Muscle layer of colon (tissue), 2 donors: Measurements from ENCODE around the gene CCDC81.
"Not testable (repeated sequence)": the region's sequence is repeated elsewhere in the genome, so short reads cannot be mapped to it uniquely, and the experiment has no call there.

Source experiments
- H3K27ac ChIP-seq: one replicate; pipeline ENCODE4 v1.7.0; 2013; ENCODE audit warnings: low read depth, mild to moderate bottlenecking, low read length, moderate library complexity
- H3K27me3 ChIP-seq, 2 donors: one replicate each; pipeline ENCODE4 v1.7.0; 2013; ENCODE audit warnings: low read length in 2 of 2, mild to moderate bottlenecking in 2 of 2; ENCODE audit not compliant: insufficient read depth in 2 of 2, control insufficient read depth in 1 of 2
- H3K36me3 ChIP-seq: one replicate; pipeline ENCODE4 v1.7.0; 2013; ENCODE audit warnings: mild to moderate bottlenecking, low read length; ENCODE audit not compliant: insufficient read depth
- H3K4me1 ChIP-seq: one replicate; pipeline ENCODE4 v1.7.0; 2013; ENCODE audit warnings: mild to moderate bottlenecking, low read length; ENCODE audit not compliant: insufficient read depth
- H3K4me3 ChIP-seq, 2 donors: one replicate each; pipeline ENCODE4 v1.7.0; 2013; ENCODE audit warnings: low read length in 2 of 2, low read depth in 1 of 2, mild to moderate bottlenecking in 1 of 2, moderate library complexity in 1 of 2
- H3K9ac ChIP-seq: one replicate; pipeline ENCODE4 v1.7.0; 2013; ENCODE audit warnings: low read length
- H3K9me3 ChIP-seq: one replicate; pipeline ENCODE4 v1.7.0; 2013; ENCODE audit warnings: mild to moderate bottlenecking, low read length
- donor health status: abdominal sarcoma.
- donor health status: Adenocarcinoma of cecum.

Gene CCDC81

GRCh38 chr11:86390487-86390886 lies 15.8 kb downstream of the CCDC81 start:
- no peak overlapping the region for H3K27ac ChIP-seq
- no peaks in the 10 kb centered on the region for H3K27me3 ChIP-seq
- H3K4me1 ChIP-seq: peaks cover 8% of the 10 kb centered on the region
- H3K4me3 ChIP-seq: no peak overlapping the region
- H3K9ac ChIP-seq: no peak overlapping the region
- H3K36me3 ChIP-seq: no peaks in the 10 kb centered on the region
- H3K9me3 ChIP-seq: no peaks in the 10 kb centered on the region

- no peak overlapping the region for H3K4me3 ChIP-seq
- H3K27ac ChIP-seq: no peak overlapping the region
- H3K4me1 ChIP-seq: peaks cover 8% of the 10 kb centered on the region
- no peak overlapping the region for H3K9ac ChIP-seq
- no peaks in the 10 kb centered on the region for H3K36me3 ChIP-seq
- no peaks in the 10 kb centered on the region for H3K27me3 ChIP-seq
- no peaks in the 10 kb centered on the region for H3K9me3 ChIP-seq
Measured at GRCh38 chr11:86395061-86395551, 20.4 kb downstream of the CCDC81 start.

GRCh38 chr11:86396396-86396795 lies 21.7 kb downstream of the CCDC81 start:
- peaks cover 8% of the 10 kb centered on the region for H3K4me1 ChIP-seq
- no peak overlapping the region for H3K4me3 ChIP-seq
- no peaks in the 10 kb centered on the region for H3K27me3 ChIP-seq
- H3K27ac ChIP-seq: no peak overlapping the region
- H3K36me3 ChIP-seq: no peaks in the 10 kb centered on the region
- H3K9ac ChIP-seq: no peak overlapping the region
- H3K9me3 ChIP-seq: no peaks in the 10 kb centered on the region

GRCh38 chr11:86397351-86397750 lies 22.7 kb downstream of the CCDC81 start:
- H3K9ac ChIP-seq: no peak overlapping the region
- no peak overlapping the region for H3K4me3 ChIP-seq
- H3K9me3 ChIP-seq: no peaks in the 10 kb centered on the region
- H3K4me1 ChIP-seq: peaks cover 8% of the 10 kb centered on the region
- no peak overlapping the region for H3K27ac ChIP-seq
- H3K36me3 ChIP-seq: no peaks in the 10 kb centered on the region
- H3K27me3 ChIP-seq: no peaks in the 10 kb centered on the region

GRCh38 chr11:86398106-86398505 lies 23.4 kb downstream of the CCDC81 start:
- Histone ChIP-seq H3K9me3 (no peaks in the 10 kb centered on the region), H3K27me3 (no peaks in the 10 kb centered on the region), H3K27ac (no peak overlapping the region), H3K9ac (no peak overlapping the region), H3K4me3 (no peak overlapping the region), H3K36me3 (no peaks in the 10 kb centered on the region), H3K4me1 (peaks cover 8% of the 10 kb centered on the region)

GRCh38 chr11:86403458-86403857 lies 28.8 kb downstream of the CCDC81 start:
- Histone ChIP-seq H3K27me3 (no peaks in the 10 kb centered on the region), H3K27ac (no peak overlapping the region), H3K9me3 (no peaks in the 10 kb centered on the region), H3K9ac (no peak overlapping the region), H3K36me3 (no peaks in the 10 kb centered on the region), H3K4me1 (no peaks in the 10 kb centered on the region), H3K4me3 (no peak overlapping the region)

GRCh38 chr11:86408845-86409244 lies 34.2 kb downstream of the CCDC81 start:
- Histone ChIP-seq H3K4me1 (no peaks in the 10 kb centered on the region), H3K9me3 (no peaks in the 10 kb centered on the region), H3K27me3 (no peaks in the 10 kb centered on the region), H3K9ac (no peak overlapping the region), H3K4me3 (no peak overlapping the region), H3K27ac (no peak overlapping the region), H3K36me3 (no peaks in the 10 kb centered on the region)

GRCh38 chr11:86414032-86414431 lies 39.3 kb downstream of the CCDC81 start:
- Histone ChIP-seq H3K27me3 (no peaks in the 10 kb centered on the region), H3K36me3 (no peaks in the 10 kb centered on the region), H3K4me3 (no peak overlapping the region)

GRCh38 chr11:86415026-86415425 lies 40.3 kb downstream of the CCDC81 start:
- Histone ChIP-seq H3K36me3 (no peaks in the 10 kb centered on the region), H3K27ac (no peak overlapping the region), H3K9ac (no peak overlapping the region), H3K9me3 (no peaks in the 10 kb centered on the region), H3K27me3 (no peaks in the 10 kb centered on the region), H3K4me1 (no peaks in the 10 kb centered on the region), H3K4me3 (no peak overlapping the region)

More at GRCh38 chr11:86414032-86414431, 39.3 kb downstream of the CCDC81 start:
- Histone ChIP-seq H3K4me1 (no peaks in the 10 kb centered on the region), H3K9ac (no peak overlapping the region), H3K27ac (no peak overlapping the region), H3K9me3 (no peaks in the 10 kb centered on the region)

- Histone ChIP-seq H3K4me1 (no peaks in the 10 kb centered on the region), H3K27ac (no peak overlapping the region), H3K27me3 (no peaks in the 10 kb centered on the region), H3K36me3 (no peaks in the 10 kb centered on the region), H3K9ac (no peak overlapping the region), H3K4me3 (no peak overlapping the region), H3K9me3 (no peaks in the 10 kb centered on the region)
Measured at GRCh38 chr11:86416494-86416893, 41.8 kb downstream of the CCDC81 start.

GRCh38 chr11:86416951-86417350 lies 42.3 kb downstream of the CCDC81 start:
- not testable (repeated sequence) for H3K9me3 ChIP-seq, H3K4me1 ChIP-seq, H3K9ac ChIP-seq, H3K36me3 ChIP-seq, H3K4me3 ChIP-seq, H3K27ac ChIP-seq, H3K27me3 ChIP-seq

GRCh38 chr11:86418106-86418505 lies 43.4 kb downstream of the CCDC81 start:
- Histone ChIP-seq H3K27ac (no peak overlapping the region), H3K4me1 (no peaks in the 10 kb centered on the region), H3K36me3 (no peaks in the 10 kb centered on the region), H3K27me3 (no peaks in the 10 kb centered on the region), H3K4me3 (no peak overlapping the region), H3K9me3 (no peaks in the 10 kb centered on the region), H3K9ac (no peak overlapping the region)
